GM19395 (cell line): Measurements from ENCODE around the gene PXK.
"Not testable (repeated sequence)": the region's sequence is repeated elsewhere in the genome, so short reads cannot be mapped to it uniquely, and the experiment has no call there.

ENCODE experiments used
- ATAC-seq: cut with Tn5 transposase; IDR thresholded peaks from one replicate; pipeline ENCODE4 v1.9.1; 2021; ENCODE audit warnings: mild to moderate bottlenecking, moderate library complexity; ENCODE audit not compliant: unreplicated experiment

PXK gene

GRCh38 chr3:58416191-58416590 is 83.5 kb downstream of the PXK start:
- no peak for ATAC-seq

- ATAC-seq, result no peak
Observed at GRCh38 chr3:58417075-58417474, 84.4 kb downstream of the PXK start.

- no peak for ATAC-seq
Observed at GRCh38 chr3:58418227-58418626, 85.5 kb downstream of the PXK start.

- ATAC-seq, result peak; percentile 81
Observed at GRCh38 chr3:58419780-58420507, 87.3 kb downstream of the PXK start.

GRCh38 chr3:58421004-58421403 is 88.3 kb downstream of the PXK start:
- ATAC-seq, result no peak

- no peak for ATAC-seq
Observed at GRCh38 chr3:58422756-58423325, 90.1 kb downstream of the PXK start.

GRCh38 chr3:58424613-58425012 is 91.9 kb downstream of the PXK start:
- ATAC-seq, result no peak

GRCh38 chr3:58425782-58426181 is 93.1 kb downstream of the PXK start:
- no peak for ATAC-seq

- no peak for ATAC-seq
Observed at GRCh38 chr3:58427661-58428361, 95.1 kb downstream of the PXK start.

GRCh38 chr3:58429657-58430056 is 97.0 kb downstream of the PXK start:
- ATAC-seq, result peak; percentile 50

GRCh38 chr3:58432905-58433304 is 100.2 kb downstream of the PXK start:
- no peak for ATAC-seq

GRCh38 chr3:58433400-58434167 is 100.9 kb downstream of the PXK start, which contains the start of gene PDHB:
PDHB (minus strand) TSS chr3:58433832; CDS start chr3:58433809, 23 bp downstream.
- ATAC-seq, result peak; percentile 95

GRCh38 chr3:58434168-58434504 is 101.4 kb downstream of the PXK start:
- ATAC-seq, result peak; percentile 0

GRCh38 chr3:58434511-58434910 is 101.8 kb downstream of the PXK start:
- no peak for ATAC-seq

GRCh38 chr3:58434990-58435389 is 102.3 kb downstream of the PXK start:
- no peak for ATAC-seq

GRCh38 chr3:58437276-58437675 is 104.6 kb downstream of the PXK start:
- ATAC-seq, result not testable (repeated sequence)

- not testable (repeated sequence) for ATAC-seq
Observed at GRCh38 chr3:58440996-58441355, 108.3 kb downstream of the PXK start.

GRCh38 chr3:58441514-58442450 is 109.1 kb downstream of the PXK start:
- no peak for ATAC-seq

GRCh38 chr3:58452176-58452575 is 119.5 kb downstream of the PXK start:
- no peak for ATAC-seq

- ATAC-seq, result no peak
Observed at GRCh38 chr3:58459160-58459559, 126.5 kb downstream of the PXK start.
